RPMI8226 (cell line): ENCODE data around the gene SNCA.

Source experiments
- DNase-seq: peaks from one replicate; pipeline ENCODE4 v3.0.0-alpha.2; 2015

SNCA gene

GRCh38 chr4:89703829-89704590, 133.0 kb downstream of the SNCA start:
- no peak for DNase-seq

- no peak for DNase-seq
Measured at GRCh38 chr4:89700766-89701423, 136.1 kb downstream of the SNCA start.

GRCh38 chr4:89685690-89686089, 151.3 kb downstream of the SNCA start:
- DNase-seq: no peak

- no peak for DNase-seq
Measured at GRCh38 chr4:89685277-89685676, 151.7 kb downstream of the SNCA start.

GRCh38 chr4:89684536-89684935, 152.4 kb downstream of the SNCA start:
- no peak for DNase-seq

GRCh38 chr4:89682808-89683207, 154.2 kb downstream of the SNCA start:
- no peak for DNase-seq

- no peak for DNase-seq
Measured at GRCh38 chr4:89681671-89682070, 155.3 kb downstream of the SNCA start.

- DNase-seq: no peak
Measured at GRCh38 chr4:89681219-89681618, 155.7 kb downstream of the SNCA start.

- no peak for DNase-seq
Measured at GRCh38 chr4:89674876-89675459, 162.0 kb downstream of the SNCA start.
